LNCAP (cell line): ENCODE results near the gene FADS1.

ENCODE experiments used
- TF ChIP-seq, protein P1 (sequence below): fragments of 450-650 bp; IDR thresholded peaks from 2 replicates; pipeline ENCODE4 v1.5.1; 2017; ENCODE audit warnings: mild to moderate bottlenecking

The FADS1 gene

DNA sequence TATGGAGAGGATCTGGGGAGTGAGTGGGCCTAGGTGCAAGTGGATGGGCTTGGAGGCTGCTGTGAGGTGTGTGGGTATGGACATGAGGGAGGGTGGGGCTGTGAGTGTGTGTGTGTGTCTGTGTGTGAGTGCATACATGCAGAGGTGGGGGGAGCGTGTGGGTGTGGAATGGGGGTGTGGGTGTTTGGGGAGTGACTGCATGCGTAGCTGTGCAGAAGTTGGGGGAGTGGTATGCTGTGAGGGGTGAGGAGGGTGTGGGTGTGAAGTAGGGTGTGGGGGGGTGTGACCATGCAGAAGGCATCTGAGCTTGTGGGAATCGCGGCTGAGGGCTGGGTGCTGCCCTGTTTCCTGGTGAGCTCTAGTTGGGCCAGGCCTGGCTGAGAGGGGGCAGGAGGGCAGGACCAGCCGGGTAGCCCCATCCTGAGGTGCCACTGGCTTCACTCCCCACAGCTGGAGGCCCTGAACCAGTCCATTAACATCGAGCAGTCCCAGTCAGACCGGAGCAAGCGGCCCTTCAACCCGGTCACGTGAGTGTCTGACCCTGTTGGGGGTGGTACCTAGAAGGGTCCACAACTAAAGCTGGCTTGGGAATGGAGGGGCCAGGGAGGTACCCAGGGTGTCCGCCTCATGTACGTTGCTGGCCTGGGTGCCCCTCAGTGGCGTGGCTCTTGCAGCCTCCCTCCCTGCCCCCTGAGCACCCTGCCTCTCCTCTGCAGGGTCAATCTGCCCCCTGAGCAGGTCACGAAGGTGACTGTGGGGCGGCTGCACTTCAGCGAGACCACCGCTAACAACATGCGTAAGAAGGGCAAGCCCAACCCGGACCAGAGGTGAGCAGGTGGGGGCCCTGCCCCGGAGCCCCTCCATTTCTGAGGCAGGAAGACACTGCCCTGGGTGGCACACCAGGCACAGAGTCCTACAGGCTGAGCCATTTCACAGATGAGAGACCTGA, 40.9 kb downstream of the FADS1 start:
- TF ChIP-seq, protein P1, sequence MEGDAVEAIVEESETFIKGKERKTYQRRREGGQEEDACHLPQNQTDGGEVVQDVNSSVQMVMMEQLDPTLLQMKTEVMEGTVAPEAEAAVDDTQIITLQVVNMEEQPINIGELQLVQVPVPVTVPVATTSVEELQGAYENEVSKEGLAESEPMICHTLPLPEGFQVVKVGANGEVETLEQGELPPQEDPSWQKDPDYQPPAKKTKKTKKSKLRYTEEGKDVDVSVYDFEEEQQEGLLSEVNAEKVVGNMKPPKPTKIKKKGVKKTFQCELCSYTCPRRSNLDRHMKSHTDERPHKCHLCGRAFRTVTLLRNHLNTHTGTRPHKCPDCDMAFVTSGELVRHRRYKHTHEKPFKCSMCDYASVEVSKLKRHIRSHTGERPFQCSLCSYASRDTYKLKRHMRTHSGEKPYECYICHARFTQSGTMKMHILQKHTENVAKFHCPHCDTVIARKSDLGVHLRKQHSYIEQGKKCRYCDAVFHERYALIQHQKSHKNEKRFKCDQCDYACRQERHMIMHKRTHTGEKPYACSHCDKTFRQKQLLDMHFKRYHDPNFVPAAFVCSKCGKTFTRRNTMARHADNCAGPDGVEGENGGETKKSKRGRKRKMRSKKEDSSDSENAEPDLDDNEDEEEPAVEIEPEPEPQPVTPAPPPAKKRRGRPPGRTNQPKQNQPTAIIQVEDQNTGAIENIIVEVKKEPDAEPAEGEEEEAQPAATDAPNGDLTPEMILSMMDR, result no peak

DNA sequence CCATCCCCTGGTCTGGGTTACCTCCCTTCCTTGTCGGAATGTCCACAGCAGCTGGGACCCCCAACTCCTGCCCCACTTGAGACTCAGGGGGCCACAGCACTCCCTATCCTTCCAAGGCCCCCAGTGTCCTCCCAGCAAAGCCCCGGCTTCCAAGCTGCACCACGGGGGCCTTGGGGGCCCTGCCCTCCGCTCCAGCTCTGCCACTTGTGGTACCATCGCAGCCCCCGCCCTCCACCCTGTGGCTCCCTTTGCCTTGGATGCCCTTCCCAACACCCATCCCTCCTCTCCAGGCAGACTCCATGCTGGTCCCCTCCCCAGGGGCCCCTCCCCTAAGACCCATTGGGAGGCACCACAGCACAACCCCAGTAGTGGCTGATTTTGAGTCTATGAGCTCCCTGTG, 41.7 kb downstream of the FADS1 start:
- TF ChIP-seq, protein P1, result no peak

DNA sequence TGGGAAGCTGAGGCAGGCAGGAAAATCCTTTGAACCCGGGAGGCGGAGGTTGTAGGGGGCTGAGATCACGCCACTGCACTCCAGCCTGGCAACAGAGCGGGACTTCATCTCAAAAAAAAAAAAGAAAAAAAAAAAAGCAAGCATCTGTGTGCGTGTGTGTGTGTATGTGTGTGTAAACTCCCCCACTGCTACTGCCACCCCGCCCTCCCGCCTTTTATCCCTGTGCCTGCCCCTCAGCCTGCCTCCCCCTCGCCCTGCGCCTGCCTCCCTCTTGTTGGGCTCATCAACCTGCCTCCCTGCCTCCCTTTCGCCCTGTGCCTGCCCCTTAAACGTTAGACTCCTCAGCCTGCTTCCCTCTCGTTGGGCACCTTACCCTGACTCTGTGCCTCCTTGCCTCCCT, 42.4 kb downstream of the FADS1 start:
- TF ChIP-seq, protein P1, result no peak

DNA sequence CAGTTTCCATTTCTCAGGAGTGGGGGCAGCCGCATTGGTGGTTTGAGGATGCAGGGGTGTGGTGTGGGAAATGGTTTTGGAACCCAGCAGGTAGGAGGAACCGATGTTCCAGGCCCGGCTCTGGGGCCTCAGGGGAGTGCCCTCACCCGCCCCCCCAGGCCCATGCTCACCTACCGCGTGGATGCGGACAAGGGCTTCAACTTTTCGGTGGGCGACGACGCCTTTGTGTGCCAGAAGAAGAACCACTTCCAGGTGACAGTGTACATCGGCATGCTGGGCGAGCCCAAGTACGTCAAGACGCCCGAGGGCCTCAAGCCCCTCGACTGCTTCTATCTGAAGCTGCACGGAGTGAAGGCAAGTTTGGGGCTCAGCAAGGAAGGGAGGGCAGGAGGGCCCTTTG, 43.0 kb downstream of the FADS1 start:
- TF ChIP-seq, protein P1, result no peak

DNA sequence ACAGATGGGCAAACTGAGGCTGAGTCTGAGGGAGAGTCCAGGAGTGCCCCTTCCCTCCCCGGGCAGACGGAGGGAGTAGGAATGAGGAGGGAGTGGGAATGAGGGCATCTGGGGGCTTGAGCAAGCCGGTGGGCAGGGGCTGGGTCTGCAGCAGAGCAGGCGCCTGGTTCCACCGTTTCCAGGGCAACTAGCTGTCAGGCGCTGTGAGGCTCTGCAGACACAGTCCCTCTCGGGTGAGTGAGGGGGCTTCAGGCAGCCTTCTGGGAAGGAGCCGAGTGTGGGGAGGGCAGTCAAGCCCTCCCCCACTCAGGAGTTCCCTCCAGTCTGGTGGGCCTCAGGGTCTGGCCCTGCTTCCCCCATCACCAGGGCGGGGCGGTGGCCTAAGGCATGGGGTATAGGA, 43.4 kb downstream of the FADS1 start:
- TF ChIP-seq, protein P1, result no peak

DNA sequence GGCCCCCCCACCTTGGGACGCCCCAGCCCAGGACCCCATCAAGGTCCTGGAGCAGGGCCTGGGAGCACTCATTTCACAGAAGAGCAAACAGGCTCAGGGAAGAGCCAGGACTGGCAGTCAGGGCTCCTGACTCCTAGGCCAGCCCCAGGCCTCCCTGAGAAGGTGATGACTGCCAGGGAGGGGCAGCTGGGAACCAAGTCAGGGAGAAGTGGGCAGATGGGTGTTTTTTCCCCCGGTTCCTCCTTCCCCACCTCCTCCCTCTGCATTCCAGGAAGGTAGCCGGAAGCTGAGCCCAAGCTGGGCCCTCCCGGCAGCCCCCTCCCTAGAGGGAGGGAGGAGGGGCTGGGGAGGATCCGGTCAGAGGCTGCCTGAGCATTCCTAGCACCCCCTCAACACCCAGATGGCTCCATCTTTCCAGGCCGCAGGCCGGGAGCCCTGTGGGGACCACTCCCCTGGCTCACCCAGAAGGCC, 44.8 kb downstream of the FADS1 start:
- TF ChIP-seq, protein P1, result no peak

DNA sequence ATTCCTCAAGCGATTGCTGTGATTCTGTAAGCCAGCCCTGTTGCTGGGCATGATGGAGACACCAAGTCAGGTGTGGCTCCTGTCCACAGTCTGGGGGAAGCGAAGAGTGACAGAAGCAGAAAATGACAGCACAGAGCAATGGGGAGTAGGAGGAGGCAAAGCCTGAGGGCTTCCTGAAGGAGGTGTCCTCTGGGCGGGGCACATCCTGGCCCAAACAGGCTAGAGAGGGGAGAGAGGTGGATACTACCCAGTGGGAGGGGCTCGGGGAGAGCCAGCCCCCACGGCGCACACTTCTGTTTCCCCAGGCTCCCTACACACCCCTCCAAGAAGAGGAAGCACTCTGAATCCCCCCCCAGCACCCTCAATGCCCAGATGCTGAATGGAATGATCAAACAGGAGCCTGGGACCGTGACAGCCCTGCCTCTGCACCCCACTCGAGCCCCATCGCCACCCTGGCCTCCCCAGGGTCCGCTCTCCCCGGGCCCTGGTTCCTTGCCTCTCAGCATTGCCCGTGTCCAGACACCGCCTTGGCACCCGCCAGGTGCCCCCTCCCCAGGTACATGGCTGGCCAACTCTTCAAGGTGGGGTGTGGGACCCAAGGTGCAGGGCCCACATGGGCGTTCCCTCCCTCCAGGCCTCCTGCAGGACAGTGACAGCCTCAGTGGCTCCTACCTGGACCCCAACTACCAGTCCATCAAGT, 45.5 kb downstream of the FADS1 start:
- TF ChIP-seq, protein P1, result no peak
